ENCODE results near the gene PFDN1. TPM values are rescaled to one million over a fixed set of nuclear protein-coding genes. Genes with fewer than 3 reads are reported as not detected.

Gene PFDN1
- total and polyA plus RNA-seq, 2 experiments from 2014 or later: 119 to 256 TPM

GRCh38 chr5:140339636-140340035, 36.7 kb upstream of the PFDN1 start:
- Histone ChIP-seq H3K4me2 (no peak overlapping the region), H3K36me3 (ENCODE audit: insufficient read depth) (no peaks in the 10 kb centered on the region), H3F3A (replicated peaks; ENCODE audit: low read depth) (no peaks in the 10 kb centered on the region), H3K4me3 (no peak overlapping the region), H2AFZ (no peak overlapping the region), H3K27ac (ENCODE audit: low read depth) (no peak overlapping the region), H3K27me3 (ENCODE audit: insufficient read depth) (peaks cover 3% of the 10 kb centered on the region; the same call in 1 of the 2 replicates), H3K4me1 (ENCODE audit: insufficient read depth) (no peaks in the 10 kb centered on the region; the same call in 1 of the 2 replicates), H3K9me2 (ENCODE audit: insufficient read depth) (no peaks in the 10 kb centered on the region), H3K79me2 (replicated peaks; ENCODE audit: insufficient read depth) (no peaks in the 10 kb centered on the region), H4K20me1 (replicated peaks; ENCODE audit: insufficient read depth) (no peaks in the 10 kb centered on the region)
- Mint-ChIP-seq H3K9me3 (no peaks in the 10 kb centered on the region; the same call in 2 of the 3 replicates), H3K27me3 (ENCODE audit: insufficient read depth, low read depth, poor library complexity) (no peaks in the 10 kb centered on the region), H3K36me3 (ENCODE audit: low read depth) (peaks cover 6% of the 10 kb centered on the region; the same call in 2 of the 3 replicates), H3K27ac (no peak overlapping the region), H3K4me1 (peaks cover 4% of the 10 kb centered on the region; the same call in 2 of the 3 replicates), H3K4me3 (no peak overlapping the region)
- DNase-seq (ENCODE audit: low spot score): no peak
- no peak for ATAC-seq
- no peak for TF ChIP-seq REST (IDR thresholded peaks at IDR 0.05; ENCODE audit: unreplicated experiment)
- no peak for TF ChIP-seq STAT1 (IDR thresholded peaks at IDR 0.05; ENCODE audit: unreplicated experiment)
- no peak for TF ChIP-seq CTCF (conservative IDR thresholded peaks at IDR 0.05; ENCODE audit: low read depth in 2 of 2)
- no peak for TF ChIP-seq POLR2AphosphoS5 (IDR thresholded peaks at IDR 0.05; ENCODE audit: low read depth)
- TF ChIP-seq CREB1 (CRISPR knock-in tag; IDR thresholded peaks at IDR 0.05; ENCODE audit: low read depth): no peak
- TF ChIP-seq, protein P1, sequence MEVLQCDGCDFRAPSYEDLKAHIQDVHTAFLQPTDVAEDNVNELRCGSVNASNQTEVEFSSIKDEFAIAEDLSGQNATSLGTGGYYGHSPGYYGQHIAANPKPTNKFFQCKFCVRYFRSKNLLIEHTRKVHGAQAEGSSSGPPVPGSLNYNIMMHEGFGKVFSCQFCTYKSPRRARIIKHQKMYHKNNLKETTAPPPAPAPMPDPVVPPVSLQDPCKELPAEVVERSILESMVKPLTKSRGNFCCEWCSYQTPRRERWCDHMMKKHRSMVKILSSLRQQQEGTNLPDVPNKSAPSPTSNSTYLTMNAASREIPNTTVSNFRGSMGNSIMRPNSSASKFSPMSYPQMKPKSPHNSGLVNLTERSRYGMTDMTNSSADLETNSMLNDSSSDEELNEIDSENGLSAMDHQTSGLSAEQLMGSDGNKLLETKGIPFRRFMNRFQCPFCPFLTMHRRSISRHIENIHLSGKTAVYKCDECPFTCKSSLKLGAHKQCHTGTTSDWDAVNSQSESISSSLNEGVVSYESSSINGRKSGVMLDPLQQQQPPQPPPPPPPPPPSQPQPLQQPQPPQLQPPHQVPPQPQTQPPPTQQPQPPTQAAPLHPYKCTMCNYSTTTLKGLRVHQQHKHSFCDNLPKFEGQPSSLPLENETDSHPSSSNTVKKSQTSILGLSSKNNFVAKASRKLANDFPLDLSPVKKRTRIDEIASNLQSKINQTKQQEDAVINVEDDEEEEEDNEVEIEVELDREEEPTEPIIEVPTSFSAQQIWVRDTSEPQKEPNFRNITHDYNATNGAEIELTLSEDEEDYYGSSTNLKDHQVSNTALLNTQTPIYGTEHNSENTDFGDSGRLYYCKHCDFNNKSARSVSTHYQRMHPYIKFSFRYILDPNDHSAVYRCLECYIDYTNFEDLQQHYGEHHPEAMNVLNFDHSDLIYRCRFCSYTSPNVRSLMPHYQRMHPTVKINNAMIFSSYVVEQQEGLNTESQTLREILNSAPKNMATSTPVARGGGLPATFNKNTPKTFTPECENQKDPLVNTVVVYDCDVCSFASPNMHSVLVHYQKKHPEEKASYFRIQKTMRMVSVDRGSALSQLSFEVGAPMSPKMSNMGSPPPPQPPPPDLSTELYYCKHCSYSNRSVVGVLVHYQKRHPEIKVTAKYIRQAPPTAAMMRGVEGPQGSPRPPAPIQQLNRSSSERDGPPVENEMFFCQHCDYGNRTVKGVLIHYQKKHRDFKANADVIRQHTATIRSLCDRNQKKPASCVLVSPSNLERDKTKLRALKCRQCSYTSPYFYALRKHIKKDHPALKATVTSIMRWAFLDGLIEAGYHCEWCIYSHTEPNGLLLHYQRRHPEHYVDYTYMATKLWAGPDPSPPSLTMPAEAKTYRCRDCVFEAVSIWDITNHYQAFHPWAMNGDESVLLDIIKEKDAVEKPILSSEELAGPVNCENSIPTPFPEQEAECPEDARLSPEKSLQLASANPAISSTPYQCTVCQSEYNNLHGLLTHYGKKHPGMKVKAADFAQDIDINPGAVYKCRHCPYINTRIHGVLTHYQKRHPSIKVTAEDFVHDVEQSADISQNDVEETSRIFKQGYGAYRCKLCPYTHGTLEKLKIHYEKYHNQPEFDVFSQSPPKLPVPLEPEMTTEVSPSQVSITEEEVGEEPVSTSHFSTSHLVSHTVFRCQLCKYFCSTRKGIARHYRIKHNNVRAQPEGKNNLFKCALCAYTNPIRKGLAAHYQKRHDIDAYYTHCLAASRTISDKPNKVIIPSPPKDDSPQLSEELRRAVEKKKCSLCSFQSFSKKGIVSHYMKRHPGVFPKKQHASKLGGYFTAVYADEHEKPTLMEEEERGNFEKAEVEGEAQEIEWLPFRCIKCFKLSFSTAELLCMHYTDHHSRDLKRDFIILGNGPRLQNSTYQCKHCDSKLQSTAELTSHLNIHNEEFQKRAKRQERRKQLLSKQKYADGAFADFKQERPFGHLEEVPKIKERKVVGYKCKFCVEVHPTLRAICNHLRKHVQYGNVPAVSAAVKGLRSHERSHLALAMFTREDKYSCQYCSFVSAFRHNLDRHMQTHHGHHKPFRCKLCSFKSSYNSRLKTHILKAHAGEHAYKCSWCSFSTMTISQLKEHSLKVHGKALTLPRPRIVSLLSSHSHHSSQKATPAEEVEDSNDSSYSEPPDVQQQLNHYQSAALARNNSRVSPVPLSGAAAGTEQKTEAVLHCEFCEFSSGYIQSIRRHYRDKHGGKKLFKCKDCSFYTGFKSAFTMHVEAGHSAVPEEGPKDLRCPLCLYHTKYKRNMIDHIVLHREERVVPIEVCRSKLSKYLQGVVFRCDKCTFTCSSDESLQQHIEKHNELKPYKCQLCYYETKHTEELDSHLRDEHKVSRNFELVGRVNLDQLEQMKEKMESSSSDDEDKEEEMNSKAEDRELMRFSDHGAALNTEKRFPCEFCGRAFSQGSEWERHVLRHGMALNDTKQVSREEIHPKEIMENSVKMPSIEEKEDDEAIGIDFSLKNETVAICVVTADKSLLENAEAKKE (CRISPR knock-in tag; IDR thresholded peaks at IDR 0.05): no peak
- TF ChIP-seq ZNF114 (CRISPR knock-in tag; IDR thresholded peaks at IDR 0.05): no peak
- no peak for TF ChIP-seq EZH2phosphoT487 (IDR thresholded peaks at IDR 0.05; ENCODE audit: unreplicated experiment)
- no peak for TF ChIP-seq EZH2 (IDR thresholded peaks at IDR 0.05; ENCODE audit: low read depth, unreplicated experiment)
- no peak for TF ChIP-seq NANOG (IDR thresholded peaks at IDR 0.05; ENCODE audit: borderline replicate concordance)
- TF ChIP-seq, protein P2, sequence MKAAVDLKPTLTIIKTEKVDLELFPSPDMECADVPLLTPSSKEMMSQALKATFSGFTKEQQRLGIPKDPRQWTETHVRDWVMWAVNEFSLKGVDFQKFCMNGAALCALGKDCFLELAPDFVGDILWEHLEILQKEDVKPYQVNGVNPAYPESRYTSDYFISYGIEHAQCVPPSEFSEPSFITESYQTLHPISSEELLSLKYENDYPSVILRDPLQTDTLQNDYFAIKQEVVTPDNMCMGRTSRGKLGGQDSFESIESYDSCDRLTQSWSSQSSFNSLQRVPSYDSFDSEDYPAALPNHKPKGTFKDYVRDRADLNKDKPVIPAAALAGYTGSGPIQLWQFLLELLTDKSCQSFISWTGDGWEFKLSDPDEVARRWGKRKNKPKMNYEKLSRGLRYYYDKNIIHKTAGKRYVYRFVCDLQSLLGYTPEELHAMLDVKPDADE (IDR thresholded peaks at IDR 0.05): no peak
- no peak for TF ChIP-seq ZNF331 (CRISPR knock-in tag; IDR thresholded peaks at IDR 0.05; ENCODE audit: low read depth)
- TF ChIP-seq JUNB (IDR thresholded peaks at IDR 0.05; ENCODE audit: unreplicated experiment): no peak

Data from GM23338 (cell line).